GM12878 (cell line): ENCODE results near the gene CCDC138. TPM values are rescaled to one million over a fixed set of nuclear protein-coding genes. Genes with fewer than 3 reads are reported as not detected.

Experiments used
- ATAC-seq: fragments of 200-7000 bp; cut with Tn5 transposase; 3 replicates; pipeline ENCODE4 v1.9.1; 2020; ENCODE audit warnings: mild to moderate bottlenecking, moderate library complexity
- BruUV-seq: library from RNA; stranded (reverse); fragments of 400-500 nt; replicated peaks from 2 replicates; lab custom pipeline; 2021; lab: Mats Ljungman, UMichigan
- CTCF ChIA-PET: fragments of 300-600 bp; sonication (Branson Sonifier 250); formaldehyde crosslinking; extraction: SDS; loops from one replicate; lab custom pipeline; 2021; ENCODE audit warnings: inconsistent platforms; lab: Yijun Ruan, JAX
- POLR2A ChIA-PET: fragments of 350-600 bp; formaldehyde crosslinking; extraction: SDS; loops from one replicate; lab custom pipeline; 2021; ENCODE audit warnings: inconsistent platforms; lab: Charles Lee
- RAD21 ChIA-PET: fragments of 300-600 bp; sonication (Branson Sonifier 250); formaldehyde crosslinking; loops from one replicate; lab custom pipeline; 2023; ENCODE audit warnings: antibody characterized with exemption; ENCODE audit not compliant: unreplicated experiment; lab: Charles Lee
- SMC1A ChIA-PET: fragments of 300-600 bp; sonication (Branson Sonifier 250); formaldehyde crosslinking; loops from one replicate; lab custom pipeline; 2023; ENCODE audit not compliant: unreplicated experiment, uncharacterized antibody; lab: Charles Lee
- DNase-seq: peaks from one replicate; pipeline ENCODE4 v3.0.0-alpha.2; 2011; ENCODE audit warnings: low read depth, low spot score
- FAIRE-seq: peaks from 3 replicates; lab custom pipeline; 2011; peaks lifted over from hg19 to GRCh38; lab: Jason Lieb, UNC
- H2AFZ ChIP-seq: 2 replicates; pipeline ENCODE4 v1.6.0; 2011; ENCODE audit warnings: low read depth, low read length, control low read depth; ENCODE audit not compliant: control insufficient read depth
- H3K27ac ChIP-seq: 2 replicates; pipeline ENCODE4 v1.5.1; 2011; ENCODE audit warnings: control low read depth; ENCODE audit not compliant: control insufficient read depth, insufficient read depth
- H3K27me3 ChIP-seq, 2 experiments: replicated peaks in 1 of 2; 2 replicates each; pipeline versions ENCODE4 v1.6.0 to v1.6.1; 2011; ENCODE audit warnings: low read length in 1 of 2; ENCODE audit not compliant: control insufficient read depth in 2 of 2, insufficient read depth in 2 of 2
- H3K36me3 ChIP-seq, 2 experiments: 2 replicates each; pipeline ENCODE4 v1.5.1; 2011; ENCODE audit warnings: low read length in 1 of 2; ENCODE audit not compliant: control insufficient read depth in 2 of 2, insufficient read depth in 2 of 2
- H3K4me1 ChIP-seq: 2 replicates; pipeline ENCODE4 v1.6.1; 2011; ENCODE audit warnings: mild to moderate bottlenecking, low read length, moderate library complexity, mixed read lengths; ENCODE audit not compliant: control insufficient read depth, insufficient read depth
- H3K4me2 ChIP-seq: 2 replicates; pipeline ENCODE4 v1.6.0; 2011; ENCODE audit warnings: control low read depth; ENCODE audit not compliant: control insufficient read depth, insufficient read depth
- H3K4me3 ChIP-seq: fragments of 200-600 bp; sonication (generic); 2 replicates; pipeline ENCODE4 v1.5.1; 2016
- H3K79me2 ChIP-seq: 2 replicates; pipeline ENCODE4 v1.6.0; 2011; ENCODE audit warnings: low read length; ENCODE audit not compliant: control insufficient read depth, insufficient read depth
- H3K9ac ChIP-seq: 2 replicates; pipeline ENCODE4 v1.8.0; 2011; ENCODE audit warnings: low read length, control low read depth, mixed read lengths; ENCODE audit not compliant: control insufficient read depth, insufficient read depth
- H3K9me3 ChIP-seq: replicated peaks from 3 replicates; pipeline ENCODE4 v1.5.1; 2011; ENCODE audit warnings: mild to moderate bottlenecking, low read length; ENCODE audit not compliant: control insufficient read depth, insufficient read depth
- H4K20me1 ChIP-seq: 2 replicates; pipeline ENCODE4 v1.6.0; 2011; ENCODE audit not compliant: control insufficient read depth, insufficient read depth
- CHD4 ChIP-seq: fragments of 200-600 bp; sonication (generic); IDR thresholded peaks from 2 replicates; pipeline ENCODE4 v1.6.1; 2016; ENCODE audit warnings: mild to moderate bottlenecking
- FOXM1 ChIP-seq: IDR thresholded peaks from 2 replicates; pipeline ENCODE4 v1.6.1; 2012; ENCODE audit warnings: low read depth, mild to moderate bottlenecking, inconsistent platforms, low read length, moderate library complexity
- NFYA ChIP-seq: IDR thresholded peaks from 2 replicates; pipeline ENCODE4 v1.6.1; 2011; ENCODE audit warnings: low read depth, mild to moderate bottlenecking, low read length, improper control_type of control experiment, borderline replicate concordance
- POLR2AphosphoS5 ChIP-seq: IDR thresholded peaks from 2 replicates; pipeline ENCODE4 v1.6.1; 2011; ENCODE audit warnings: mild to moderate bottlenecking, low read length, inconsistent platforms
- SKIL ChIP-seq: fragments of 450-650 bp; IDR thresholded peaks from 2 replicates; pipeline ENCODE4 v1.6.1; 2017; ENCODE audit warnings: mild to moderate bottlenecking, low read depth, inconsistent platforms; ENCODE audit not compliant: poor library complexity, severe bottlenecking
- STAT1 ChIP-seq: fragments of 450-650 bp; conservative IDR thresholded peaks from 2 replicates; pipeline ENCODE4 v1.6.1; 2014; ENCODE audit warnings: antibody characterized with exemption, mild to moderate bottlenecking
- YY1 ChIP-seq: IDR thresholded peaks from 2 replicates; pipeline ENCODE4 v1.6.1; 2011; ENCODE audit warnings: low read depth, mild to moderate bottlenecking, low read length
- WGBS: methylation state at CpG from one replicate; pipeline ENCODE4 v1.1.6; 2016; ENCODE audit warnings: low lambda C conversion rate; ENCODE audit not compliant: insufficient replicate concordance, insufficient coverage; ENCODE audit errors: missing lambda C conversion rate; 5-methylcytosine and 5-hydroxymethylcytosine counted together
- in situ Hi-C: fragments of 300-500 bp; cut with MboI; formaldehyde crosslinking; loops from 9 replicates; pipeline ENCODE4 v1.14.3; 2018; ENCODE audit warnings: mixed read lengths
- intact Hi-C: fragments of 100-400 bp; cut with micrococcal nuclease; formaldehyde crosslinking; loops from one replicate; pipeline ENCODE4 v1.14.2; 2022; ENCODE audit not compliant: unreplicated experiment
- polyA plus RNA-seq, 11 experiments: library from polyadenylated mRNA; depleted of rRNA in 4 of 11; unstranded in 6 of 11; stranded (reverse) in 5 of 11; fragments of >200 nt; fragmentation: Nextera tagmentation in 4 of 11; fragmentation: Illumina TruSeq in 1 of 11; extraction: Ambion mirVana in 4 of 11; extraction: Trizol in 1 of 11; gene quantifications; 1 replicate in 1 of 11; 2 replicates in 10 of 11; pipeline versions ENCODE4 v1.2.1 to v1.2.3, GENCODE V29; 2011 to 2016; ENCODE audit warnings: inconsistent platforms in 2 of 11, missing spikeins in 2 of 11, low read depth in 1 of 11
- total RNA-seq, 4 experiments: library from RNA; depleted of rRNA in 3 of 4; stranded (reverse); fragments of >200 nt in 3 of 4; fragmentation: Illumina TruSeq in 1 of 4; extraction: Trizol in 1 of 4; gene quantifications; 2 replicates each; pipeline versions ENCODE4 v1.2.1 to v1.2.3, GENCODE V29; 2013 to 2021

The CCDC138 gene
- total and polyA plus RNA-seq, 10 of the 15 experiments (the other 5 are each of a cell fraction or from before 2014, with no cell fraction given) = 7.9 to 19.4 (median 13.0) TPM

DNA sequence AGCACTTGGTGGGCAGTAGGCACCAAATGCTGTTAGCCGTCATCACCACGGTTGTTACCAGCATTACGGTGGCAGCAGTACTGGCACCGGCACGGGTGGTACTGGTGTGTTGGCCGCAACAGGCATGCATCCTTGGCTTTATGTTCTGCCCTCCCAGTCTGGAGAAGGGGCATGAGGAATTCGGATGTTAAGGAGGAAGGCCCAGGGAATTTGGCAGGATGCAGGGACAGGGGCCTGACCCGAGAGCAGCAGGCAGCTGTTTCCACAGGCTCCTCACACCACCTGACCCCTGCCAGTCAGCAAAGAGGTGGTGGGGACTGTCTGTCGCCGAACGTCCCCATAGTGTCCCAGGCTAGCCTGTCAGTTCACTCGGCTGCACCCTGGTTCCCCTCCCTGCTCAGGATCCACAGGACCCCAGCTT is 123.5 kb downstream of the CCDC138 start:
- RAD21 ChIA-PET = no interaction called here
- CTCF ChIA-PET = no interaction called here
- ATAC-seq (no peak), DNase-seq (no peak), FAIRE-seq (no peak)
- Histone ChIP-seq H3K4me2 (no peak overlapping the region), H4K20me1 (no peaks in the 10 kb centered on the region), H3K4me1 (no peaks in the 10 kb centered on the region), H3K9me3 (no peaks in the 10 kb centered on the region), H3K27me3 (no peaks in the 10 kb centered on the region; a peak in 2 of 4 replicates), H3K27ac (no peak overlapping the region), H3K4me3 (no peak overlapping the region), H3K79me2 (no peaks in the 10 kb centered on the region), H3K36me3 (no peaks in the 10 kb centered on the region), H3K9ac (no peak overlapping the region), H2AFZ (no peak overlapping the region)
- in situ Hi-C loops (no loop called here), intact Hi-C loops (no loop called here)
- WGBS = 59% methylated on average over 12 of the region's 12 CpGs
- POLR2A ChIA-PET = no interaction called here
- TF ChIP-seq STAT1 (no peak), CHD4 (no peak), POLR2AphosphoS5 (no peak), SKIL (no peak), NFYA (no peak), FOXM1 (no peak), YY1 (no peak)
- SMC1A ChIA-PET = no interaction called here
- BruUV-seq = no TSS peak
